Colon (tissue), 2 donors: ENCODE data around the gene SWSAP1.

Experiments
- FAIRE-seq: peaks from 2 replicates; lab custom pipeline; 2012; peaks lifted over from hg19 to GRCh38; lab: Jason Lieb, UNC
- donor health status: control.
- donor health status: control.

Gene SWSAP1

DNA sequence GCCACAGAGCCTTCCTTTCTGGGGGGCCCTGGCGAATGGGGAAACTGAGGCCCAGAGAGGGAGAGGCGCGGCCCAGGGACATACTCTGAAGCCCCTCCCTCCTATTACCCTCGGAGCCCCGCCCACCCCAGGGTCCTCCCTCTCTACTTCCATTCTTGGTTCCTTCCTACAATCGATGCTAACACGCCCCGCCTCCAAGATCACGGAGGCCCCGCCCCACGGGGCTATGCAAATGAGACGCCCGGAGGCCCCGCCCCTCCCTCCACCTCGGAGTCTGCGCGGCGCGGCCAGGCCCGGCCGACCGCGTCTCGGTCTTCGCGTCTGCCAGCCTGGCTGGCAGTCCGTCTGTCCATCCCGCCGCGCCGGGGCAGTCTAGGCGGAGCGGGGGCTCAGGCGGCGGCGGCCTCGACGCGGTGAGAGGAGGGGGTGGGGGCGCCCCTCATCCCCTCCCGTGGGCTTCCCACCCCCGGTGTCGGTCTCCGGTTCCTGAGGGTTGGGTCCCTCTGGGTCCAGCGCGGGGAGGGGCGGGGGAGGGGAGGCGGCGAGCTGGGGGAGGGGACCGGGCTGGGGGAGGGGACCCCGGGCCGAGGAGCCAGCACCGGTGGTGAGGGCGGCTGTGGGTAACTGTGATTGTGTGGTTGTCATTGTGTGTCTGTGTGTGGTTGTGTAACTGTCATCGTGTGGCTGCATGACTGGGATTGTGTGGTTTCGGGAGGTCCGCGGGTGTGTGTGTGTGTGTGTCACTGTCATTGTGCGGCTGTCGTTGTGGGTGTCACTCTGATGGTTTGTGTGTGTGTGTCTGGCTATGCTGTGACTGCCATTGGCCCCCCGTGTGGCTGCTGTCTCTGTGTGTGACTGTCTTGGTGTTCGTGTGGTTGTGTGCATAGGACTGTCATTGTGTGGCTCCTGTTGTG lies 19.0 kb upstream of the SWSAP1 start, which contains the start of gene PLPPR2:
TSS of gene PLPPR2 (plus strand) at position 273 of the 914 bp plus-strand sequence. CDS start 2,242 bp downstream, outside the sequence.
- no peak for FAIRE-seq

GRCh38 chr19:11356074-11356397 lies 18.4 kb upstream of the SWSAP1 start:
- no peak for FAIRE-seq

- FAIRE-seq, result no peak
Observed at GRCh38 chr19:11356676-11357550, 17.6 kb upstream of the SWSAP1 start.

GRCh38 chr19:11359421-11359820 lies 15.0 kb upstream of the SWSAP1 start:
- no peak for FAIRE-seq

DNA sequence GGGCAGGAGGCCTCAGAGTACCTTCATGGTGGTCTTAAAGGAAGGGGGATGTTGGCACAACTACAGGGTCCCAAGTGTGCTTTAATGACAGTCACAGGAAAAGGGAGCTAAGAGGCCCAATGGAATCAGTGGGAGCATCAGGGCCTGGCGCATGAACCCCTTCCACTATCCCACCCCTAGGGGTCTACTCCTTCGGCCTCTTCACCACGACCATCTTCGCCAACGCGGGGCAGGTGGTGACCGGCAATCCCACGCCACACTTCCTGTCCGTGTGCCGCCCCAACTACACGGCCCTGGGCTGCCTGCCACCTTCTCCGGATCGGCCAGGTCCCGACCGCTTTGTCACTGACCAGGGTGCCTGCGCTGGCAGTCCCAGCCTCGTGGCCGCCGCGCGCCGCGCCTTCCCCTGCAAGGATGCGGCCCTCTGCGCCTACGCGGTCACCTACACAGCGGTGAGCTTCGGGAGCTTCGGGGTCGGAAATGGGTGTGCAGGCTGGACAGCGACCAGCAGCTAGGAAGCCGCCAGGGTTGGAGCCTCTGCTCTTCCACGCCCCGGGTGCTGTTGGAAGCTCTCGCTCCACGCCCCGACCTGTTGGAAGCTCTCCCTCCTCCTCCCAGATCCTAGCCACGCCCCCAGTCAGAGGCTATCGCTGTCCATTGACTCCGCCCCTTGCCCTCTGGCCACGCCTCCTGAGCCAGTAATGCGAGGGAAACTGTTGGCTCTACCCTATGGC lies 13.3 kb upstream of the SWSAP1 start:
- FAIRE-seq, result no peak

DNA sequence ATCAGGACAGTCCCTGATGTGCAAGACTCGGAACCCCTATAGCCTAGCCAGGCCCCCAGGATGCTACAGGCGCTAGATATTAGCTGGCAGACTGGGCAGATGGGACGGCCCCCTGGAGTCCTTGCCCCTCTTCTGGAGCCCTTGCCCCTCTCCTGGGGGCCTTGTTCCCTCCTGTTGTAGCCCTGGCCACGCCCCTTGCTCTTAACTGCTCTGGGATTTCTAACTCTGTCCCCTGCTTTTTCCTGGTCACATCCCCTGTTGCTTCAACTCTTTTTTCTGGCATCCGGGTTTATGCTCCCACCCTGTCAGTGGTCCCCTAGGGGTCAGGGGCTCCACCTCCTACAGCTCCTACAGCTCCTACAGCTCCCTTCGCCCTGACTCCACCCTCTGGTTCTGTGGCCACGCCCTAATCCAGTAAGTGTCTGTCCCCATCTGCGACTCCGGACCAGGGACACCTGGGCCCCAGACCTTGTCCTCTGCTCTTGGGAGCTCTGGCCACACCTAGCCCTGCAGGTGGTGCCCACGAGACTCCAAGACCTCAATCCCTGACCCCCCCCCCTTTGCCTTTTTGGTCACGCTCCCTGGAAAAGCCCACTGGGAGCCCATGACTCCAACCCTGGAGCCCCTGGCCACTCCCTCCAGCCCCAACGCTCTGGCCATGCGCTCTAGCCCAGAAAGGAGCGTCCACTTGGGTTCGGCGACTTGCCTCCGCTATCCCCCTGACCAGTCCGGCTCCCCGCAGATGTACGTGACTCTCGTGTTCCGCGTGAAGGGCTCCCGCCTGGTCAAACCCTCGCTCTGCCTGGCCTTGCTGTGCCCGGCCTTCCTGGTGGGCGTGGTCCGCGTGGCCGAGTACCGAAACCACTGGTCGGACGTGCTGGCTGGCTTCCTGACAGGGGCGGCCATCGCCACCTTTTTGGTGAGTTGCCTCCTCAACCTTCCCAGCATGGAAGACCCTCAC lies 12.4 kb upstream of the SWSAP1 start:
- FAIRE-seq, result no peak

DNA sequence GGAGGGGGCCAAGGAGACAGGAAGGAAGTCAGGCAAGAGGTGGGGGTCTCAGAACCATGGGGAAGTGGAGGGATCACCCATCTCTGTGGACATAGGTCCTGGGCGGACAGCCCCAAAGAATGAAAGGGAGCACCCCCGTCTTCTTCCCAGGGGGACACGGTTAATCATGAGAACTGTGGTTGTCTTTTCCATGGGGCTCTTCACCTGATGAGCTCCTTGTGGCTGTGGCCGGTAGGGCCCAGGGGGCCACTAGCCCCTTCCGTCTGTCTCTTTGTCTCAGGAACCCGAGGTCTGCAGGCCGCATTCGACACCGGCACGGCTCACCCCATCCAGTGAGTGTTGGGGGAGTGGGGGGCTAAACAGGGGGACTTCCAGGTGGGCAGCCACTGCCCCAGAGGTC lies 10.6 kb upstream of the SWSAP1 start:
- no peak for FAIRE-seq

- no peak for FAIRE-seq
Observed at GRCh38 chr19:11364296-11364904, 10.1 kb upstream of the SWSAP1 start.

GRCh38 chr19:11364935-11365334 lies 9.5 kb upstream of the SWSAP1 start:
- FAIRE-seq, result no peak

- no peak for FAIRE-seq
Observed at GRCh38 chr19:11365557-11366117, 8.8 kb upstream of the SWSAP1 start.

DNA sequence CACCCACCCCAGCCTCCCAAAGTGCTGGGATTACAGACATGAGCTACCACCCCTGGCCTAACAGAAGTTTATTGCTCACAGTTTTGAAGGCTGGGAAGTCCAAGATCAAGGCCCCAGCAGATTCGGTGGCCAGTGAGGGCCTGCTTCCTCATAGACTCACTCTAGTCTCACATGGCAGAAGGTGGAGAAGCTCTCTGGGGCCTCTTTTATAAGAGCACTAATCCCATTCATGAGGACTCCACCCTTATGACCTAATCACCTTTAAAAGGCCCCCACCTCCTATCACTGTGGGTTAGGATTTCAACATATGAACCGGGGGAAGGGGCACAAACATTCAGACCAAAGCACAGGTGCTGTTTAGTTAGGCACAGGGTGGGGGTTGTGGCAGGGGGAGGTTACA lies 6.9 kb upstream of the SWSAP1 start:
- FAIRE-seq, result no peak

DNA sequence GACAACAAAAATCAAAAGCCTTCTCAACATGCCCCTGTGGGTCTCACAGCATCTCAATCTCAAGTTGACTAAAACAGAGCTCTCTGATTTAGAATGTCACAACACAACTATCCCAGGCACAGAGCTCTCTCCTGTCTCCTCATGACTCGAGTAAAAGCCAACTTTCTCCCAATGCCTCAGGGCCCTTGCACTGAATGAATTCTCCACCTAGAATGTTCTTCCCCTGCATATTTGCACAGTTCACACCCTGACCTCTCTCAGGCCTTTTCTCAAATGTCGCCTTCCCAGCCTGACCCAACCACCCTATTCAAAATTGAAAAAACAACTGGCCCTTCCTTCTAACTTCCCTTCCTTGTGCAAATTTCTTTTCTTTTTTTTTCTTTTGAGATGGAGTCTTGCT lies 3.7 kb upstream of the SWSAP1 start:
- FAIRE-seq, result no peak

GRCh38 chr19:11373166-11373884 lies 1.1 kb upstream of the SWSAP1 start:
- FAIRE-seq, result no peak

DNA sequence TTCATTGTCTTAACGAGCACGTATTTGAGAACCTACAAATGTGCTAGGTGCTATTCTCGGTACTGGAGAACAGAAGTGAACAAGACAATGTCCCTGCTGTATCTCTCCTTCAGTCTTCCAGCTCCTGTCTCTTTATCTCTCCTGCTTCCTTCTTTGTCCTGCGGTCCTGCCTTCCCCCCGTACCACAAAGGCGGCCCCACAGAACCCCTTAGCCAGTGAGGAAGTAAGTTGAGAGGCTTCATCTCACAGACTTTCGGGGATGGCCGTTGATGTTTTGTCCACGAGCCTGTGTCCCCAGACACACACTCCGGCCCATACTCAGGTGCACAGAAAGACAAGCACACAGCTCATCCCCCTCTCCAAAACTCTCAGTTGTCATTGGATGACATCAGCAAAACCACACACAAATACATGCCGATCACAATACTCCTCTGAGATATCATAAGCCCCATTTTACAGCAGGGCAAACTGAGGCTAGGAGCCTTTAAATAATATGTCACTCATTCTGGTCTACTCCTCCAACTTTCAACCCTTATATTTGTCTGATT lies 507 bp upstream of the SWSAP1 start:
- no peak for FAIRE-seq

DNA sequence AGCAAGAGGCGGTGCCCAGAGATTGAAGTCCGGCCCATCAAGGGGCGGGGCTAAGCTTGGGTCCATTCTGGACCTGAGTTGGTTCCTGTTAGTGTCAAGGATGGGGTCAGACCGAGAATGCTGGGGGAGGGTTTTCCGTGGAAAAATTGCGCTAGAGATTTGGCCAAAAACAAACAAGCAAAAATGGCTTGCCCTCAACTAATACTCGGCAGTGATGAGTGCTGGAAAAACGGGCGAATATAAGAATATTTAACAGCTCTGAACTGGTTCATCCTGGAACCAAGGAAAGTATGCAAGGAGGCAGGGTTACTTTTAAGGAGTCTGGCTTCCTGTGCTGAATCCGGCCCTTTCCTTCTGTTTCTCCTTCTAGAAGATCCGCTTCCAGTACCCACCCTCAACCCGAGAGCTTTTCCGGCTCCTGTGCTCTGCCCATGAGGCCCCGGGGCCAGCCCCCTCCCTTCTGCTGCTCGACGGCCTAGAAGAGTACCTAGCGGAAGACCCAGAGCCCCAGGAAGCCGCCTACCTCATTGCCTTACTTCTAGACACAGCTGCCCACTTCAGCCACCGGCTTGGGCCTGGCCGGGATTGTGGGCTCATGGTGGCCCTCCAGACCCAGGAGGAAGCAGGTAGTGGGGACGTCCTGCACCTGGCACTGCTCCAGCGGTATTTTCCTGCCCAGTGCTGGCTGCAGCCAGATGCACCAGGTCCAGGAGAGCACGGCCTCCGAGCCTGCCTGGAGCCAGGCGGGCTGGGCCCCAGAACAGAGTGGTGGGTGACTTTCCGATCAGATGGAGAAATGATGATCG lies 880 bp downstream of the SWSAP1 start:
- peak; percentile 72 for FAIRE-seq

- no peak for FAIRE-seq
Observed at GRCh38 chr19:11377237-11377636, 2.8 kb downstream of the SWSAP1 start.

DNA sequence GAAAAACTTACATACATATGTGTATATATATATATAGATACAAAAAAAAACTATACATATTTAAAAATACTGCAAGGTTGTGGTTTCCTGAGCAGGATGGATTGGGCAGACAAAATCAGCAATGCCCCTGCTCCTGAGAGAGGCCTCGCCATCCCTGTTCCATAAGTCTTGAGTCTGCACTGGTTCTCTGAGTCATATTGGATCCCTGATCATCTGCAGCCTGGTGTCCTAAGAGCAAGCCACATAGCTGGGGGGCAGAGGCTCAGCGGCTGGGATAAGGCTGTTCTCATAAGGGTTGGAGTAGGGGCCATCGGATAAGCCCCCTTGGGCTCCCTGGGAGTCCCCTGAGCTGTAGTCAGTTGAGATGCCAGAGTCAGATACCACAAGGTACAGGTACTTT lies 3.3 kb downstream of the SWSAP1 start:
- no peak for FAIRE-seq

DNA sequence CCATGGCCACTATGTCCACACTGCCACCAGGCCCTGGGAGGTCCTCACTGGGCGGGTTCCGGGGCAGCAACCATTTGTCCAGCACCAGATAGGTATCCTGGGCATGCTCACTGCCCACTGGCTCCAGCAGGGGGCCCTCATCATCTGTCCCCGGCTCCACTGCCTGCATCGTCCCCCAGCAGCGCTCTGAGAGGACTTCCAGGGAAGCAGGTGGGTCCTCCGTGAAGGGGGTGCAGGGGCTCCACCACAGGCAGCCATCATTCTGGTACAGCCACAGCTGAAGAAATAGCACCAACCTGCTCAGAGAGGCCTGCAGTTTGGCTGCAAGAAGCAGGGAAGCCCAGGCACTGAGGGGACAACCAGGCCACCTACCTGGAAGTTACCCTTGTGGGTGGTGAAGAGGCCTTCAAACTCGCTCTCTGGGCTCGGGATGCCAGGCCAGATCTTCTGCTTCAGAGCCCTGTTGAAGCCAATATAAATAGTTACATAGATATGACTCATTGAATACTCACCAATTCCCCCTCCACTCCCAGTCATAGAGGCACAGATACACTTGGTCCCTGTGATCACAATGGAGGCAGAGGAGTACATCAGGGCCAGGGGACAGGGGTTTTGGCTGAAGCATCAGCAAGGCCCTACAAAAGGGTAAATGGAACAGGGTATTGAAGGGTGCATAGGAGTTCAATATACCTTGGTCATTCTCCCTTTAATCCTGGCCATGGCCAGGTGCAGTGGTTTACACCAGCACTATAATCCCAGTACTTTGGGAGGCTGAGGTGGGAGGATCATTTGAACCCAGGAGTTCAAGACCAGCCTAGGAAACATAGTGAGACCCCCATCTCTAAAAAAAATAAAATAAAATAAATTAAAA lies 4.1 kb downstream of the SWSAP1 start:
- no peak for FAIRE-seq
